Measurements from ENCODE around the gene KAZN.

KAZN gene

DNA sequence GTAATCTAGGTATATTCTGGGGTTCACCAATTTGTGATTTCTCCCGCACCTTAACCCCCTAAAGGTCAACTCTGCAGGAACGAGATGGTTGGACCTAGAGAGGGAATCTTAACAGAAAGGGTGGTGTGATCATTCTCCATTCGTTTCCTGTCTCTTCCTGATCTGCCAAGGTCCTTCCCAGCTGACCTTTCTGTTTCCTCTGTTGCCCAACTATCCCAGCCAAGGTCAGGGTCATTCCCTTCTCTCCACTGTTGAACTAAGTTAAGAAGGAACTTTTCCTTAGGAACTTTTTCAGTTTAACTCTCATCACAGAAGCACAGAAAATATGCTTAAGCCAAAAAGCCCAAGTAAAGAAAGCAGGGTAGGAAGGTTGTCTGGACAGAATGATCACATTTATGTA, 49.3 kb downstream of the KAZN start:
- DNase-seq (ENCODE audit: low read depth), result no peak

- DNase-seq (ENCODE audit: low read depth), result no peak
These were observed 49.9 kb downstream of the KAZN start for GRCh38 chr1:14648391-14648790.

GRCh38 chr1:14648896-14649855, 50.7 kb downstream of the KAZN start:
- DNase-seq (ENCODE audit: low read depth), result no peak

- DNase-seq (ENCODE audit: low read depth), result no peak
These were observed 51.5 kb downstream of the KAZN start for GRCh38 chr1:14649976-14650375.

DNA sequence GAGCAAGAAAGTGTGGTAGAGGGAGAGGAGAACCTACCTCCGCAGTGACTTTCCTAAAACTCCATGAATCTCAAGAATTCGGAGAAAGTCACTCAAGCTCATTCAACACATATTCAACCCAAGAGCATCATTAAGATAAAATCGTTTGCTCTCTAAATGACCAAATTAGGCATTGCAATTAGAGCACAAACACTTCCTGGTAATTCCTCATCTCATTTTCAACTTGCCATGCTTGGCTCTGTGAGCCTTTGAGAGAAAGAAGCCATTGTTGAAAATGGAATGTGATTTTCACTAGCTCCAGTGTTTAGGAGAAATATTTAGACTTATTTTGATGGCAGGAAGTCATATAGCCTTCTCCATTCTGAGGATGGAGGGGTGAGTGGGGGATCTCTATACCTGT, 52.5 kb downstream of the KAZN start:
- no peak for DNase-seq (ENCODE audit: low read depth)

GRCh38 chr1:14652840-14653239, 54.4 kb downstream of the KAZN start:
- no peak for DNase-seq (ENCODE audit: low read depth)

GRCh38 chr1:14653461-14653960, 55.0 kb downstream of the KAZN start:
- DNase-seq (ENCODE audit: low read depth), result no peak

DNA sequence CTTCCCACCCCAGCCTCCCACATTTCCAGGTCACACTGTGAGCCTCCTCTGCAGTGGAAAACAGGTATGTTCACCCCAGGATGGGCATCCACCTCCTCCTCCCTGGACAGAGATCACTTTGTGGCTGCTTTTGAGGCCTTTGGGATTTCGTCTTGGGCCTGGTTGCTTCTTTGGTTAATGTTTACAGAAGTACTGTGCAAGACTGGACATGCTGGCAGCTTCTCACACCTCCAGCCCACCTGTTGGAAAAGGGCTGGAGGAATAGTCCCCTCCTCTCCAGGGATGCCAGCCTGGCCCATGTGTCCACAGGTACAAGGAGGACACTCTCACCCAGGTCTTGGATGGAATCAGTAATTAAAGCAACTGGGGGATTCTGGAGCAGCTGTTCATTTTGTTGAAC, 56.1 kb downstream of the KAZN start:
- DNase-seq (ENCODE audit: low read depth), result no peak

GRCh38 chr1:14655385-14655784, 56.9 kb downstream of the KAZN start:
- no peak for DNase-seq (ENCODE audit: low read depth)

DNA sequence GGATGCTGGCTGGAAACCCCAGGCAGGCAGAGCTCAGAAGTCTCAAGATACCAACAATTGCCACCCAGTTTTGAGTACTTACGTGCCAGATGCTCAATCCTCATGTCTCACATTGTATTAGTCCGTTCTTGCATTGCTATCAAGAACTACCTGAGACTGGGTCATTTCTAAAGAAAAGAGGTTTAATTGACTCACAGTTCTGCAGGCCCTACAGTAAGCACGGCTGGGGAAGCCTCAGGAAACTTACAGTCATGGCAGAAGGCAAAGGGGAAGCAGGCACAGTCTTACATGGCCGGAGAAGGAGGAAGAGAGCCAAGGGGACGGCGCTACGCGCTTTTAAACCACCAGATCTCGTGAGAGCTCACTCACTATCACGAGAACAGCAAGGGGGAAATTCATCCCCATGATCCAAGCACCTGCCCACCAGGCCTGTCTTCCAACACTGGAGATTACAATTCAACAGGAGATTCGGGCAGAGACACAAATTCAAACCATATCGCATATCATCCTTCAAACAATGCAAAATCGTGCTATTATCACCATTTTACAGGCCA, 58.0 kb downstream of the KAZN start:
- no peak for DNase-seq (ENCODE audit: low read depth)

- DNase-seq (ENCODE audit: low read depth), result no peak
These were observed 60.2 kb downstream of the KAZN start for GRCh38 chr1:14658642-14659041.

DNA sequence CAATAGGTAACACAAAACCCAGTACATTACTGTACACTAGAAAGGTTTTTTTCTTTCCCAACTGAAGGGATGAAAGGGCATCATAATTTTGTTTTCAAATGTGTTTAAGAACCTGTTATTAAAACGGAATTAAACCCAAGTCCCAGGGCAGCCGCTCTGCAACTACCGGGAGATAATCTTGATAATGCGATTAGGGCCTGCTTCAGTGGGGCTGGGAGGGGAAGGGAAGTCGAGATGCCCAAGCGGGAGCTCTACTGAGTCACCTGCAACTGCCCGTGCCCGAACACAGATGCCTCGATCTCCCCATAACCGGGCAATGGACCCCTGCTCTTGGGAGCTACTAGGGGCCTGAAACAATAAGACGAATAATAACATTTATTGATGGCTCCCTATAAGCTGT, 61.4 kb downstream of the KAZN start:
- no peak for DNase-seq (ENCODE audit: low read depth)

- no peak for DNase-seq (ENCODE audit: low read depth)
These were observed 62.3 kb downstream of the KAZN start for GRCh38 chr1:14660801-14661200.

GRCh38 chr1:14661222-14661621, 62.7 kb downstream of the KAZN start:
- no peak for DNase-seq (ENCODE audit: low read depth)

GRCh38 chr1:14662116-14662515, 63.6 kb downstream of the KAZN start:
- DNase-seq (ENCODE audit: low read depth), result no peak

- no peak for DNase-seq (ENCODE audit: low read depth)
These were observed 65.3 kb downstream of the KAZN start for GRCh38 chr1:14663773-14664172.

- DNase-seq (ENCODE audit: low read depth), result no peak
These were observed 67.9 kb downstream of the KAZN start for GRCh38 chr1:14666373-14666772.

DNA sequence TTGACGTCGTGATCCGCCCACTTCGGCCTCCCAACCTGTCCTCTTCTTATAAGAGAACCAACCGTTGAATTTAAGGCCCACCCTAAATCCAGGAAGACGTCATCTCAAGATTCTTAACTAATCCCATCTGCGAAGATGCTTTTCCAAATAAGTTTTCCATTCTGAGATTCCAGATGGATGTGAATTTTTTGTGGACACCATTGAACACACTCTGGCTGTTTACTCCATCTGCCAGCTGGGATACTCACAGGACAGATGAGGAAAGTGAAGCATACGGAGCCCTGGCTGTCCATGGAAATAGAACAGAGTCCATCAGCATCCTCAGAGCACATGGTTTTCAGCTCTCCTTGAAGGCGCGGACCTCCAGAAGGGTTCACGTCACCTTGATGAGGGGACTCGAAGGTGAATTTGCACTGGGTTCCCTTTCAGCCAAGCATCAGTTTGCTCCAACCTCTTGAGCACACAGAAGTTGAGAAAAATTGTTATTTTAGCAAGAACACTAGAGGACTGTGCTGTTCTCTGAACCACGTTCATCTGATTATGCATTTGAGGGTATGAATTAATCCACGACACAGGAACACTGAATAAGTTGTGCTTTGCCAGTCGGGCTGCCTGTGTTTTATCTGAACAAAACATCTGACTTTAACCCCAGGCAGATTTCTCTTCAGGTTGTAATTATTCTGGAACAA, 68.6 kb downstream of the KAZN start:
- no peak for DNase-seq (ENCODE audit: low read depth)

GRCh38 chr1:14667651-14667984, 69.1 kb downstream of the KAZN start:
- DNase-seq (ENCODE audit: low read depth), result no peak

GRCh38 chr1:14668538-14668937, 70.1 kb downstream of the KAZN start:
- DNase-seq (ENCODE audit: low read depth), result no peak

DNA sequence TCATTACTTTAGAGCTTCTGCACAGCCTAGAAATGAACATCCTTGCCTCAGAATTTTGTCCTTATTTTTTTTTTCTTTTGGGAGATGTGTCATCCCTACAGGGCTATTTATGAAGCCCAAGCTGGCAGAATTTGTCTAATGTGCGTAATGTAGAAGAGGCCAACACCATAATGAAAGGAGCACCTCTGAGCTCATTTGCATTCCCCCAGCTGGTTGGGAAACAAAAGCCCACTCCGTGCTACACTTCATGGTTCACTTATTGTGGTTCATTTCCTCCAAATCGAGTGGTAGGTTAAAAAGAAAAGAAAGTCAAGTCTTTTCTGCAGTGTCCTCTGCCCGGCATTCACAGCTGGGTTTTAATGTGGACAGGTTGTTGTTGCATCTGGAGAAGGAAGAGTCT, 73.5 kb downstream of the KAZN start:
- no peak for DNase-seq (ENCODE audit: low read depth)

- no peak for DNase-seq (ENCODE audit: low read depth)
These were observed 75.5 kb downstream of the KAZN start for GRCh38 chr1:14674030-14674429.

DNA sequence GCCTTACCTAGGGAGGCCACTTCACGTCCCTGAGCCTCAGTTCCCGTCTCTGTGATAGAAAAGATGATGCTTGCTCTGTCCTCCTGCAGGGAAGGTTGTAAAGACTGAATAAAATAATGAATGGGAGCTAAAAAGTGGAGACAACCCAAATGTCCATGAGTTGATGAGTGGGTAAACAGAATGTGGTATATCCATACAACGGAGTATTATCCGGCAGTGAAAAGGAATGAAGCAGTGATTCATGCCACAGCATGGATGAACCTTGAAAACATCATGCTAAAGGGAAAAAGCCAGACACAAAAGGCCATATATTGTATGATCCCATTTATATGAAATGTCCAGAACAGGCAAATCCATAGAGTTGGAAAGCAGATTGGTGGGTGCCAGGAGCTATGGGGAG, 77.9 kb downstream of the KAZN start:
- no peak for DNase-seq (ENCODE audit: low read depth)
